ENCODE data around the gene CACNB3.

Gene CACNB3

GRCh38 chr12:48827513-48828096 is 9.3 kb downstream of the CACNB3 start:
- Histone ChIP-seq H3K4me1 (ENCODE audit: control insufficient read depth in 1 of 2, insufficient read depth in 1 of 2, low read depth in 1 of 2, low read length in 1 of 2) (no peaks in the 10 kb centered on the region), H3K36me3 (peaks cover 57% of the 10 kb centered on the region), H3K27ac (no peak overlapping the region), H3K4me3 (ENCODE audit: low read depth in 1 of 2, low read length in 1 of 2) (no peak overlapping the region), H3K9me3 (no peaks in the 10 kb centered on the region), H3K27me3 (peaks cover 10% of the 10 kb centered on the region)
- no peak for TF ChIP-seq CTCF (IDR thresholded peaks at IDR 0.05)

- Histone ChIP-seq H3K9me3 (no peaks in the 10 kb centered on the region), H3K36me3 (peaks cover 63% of the 10 kb centered on the region), H3K27ac (no peak overlapping the region), H3K4me1 (ENCODE audit: control insufficient read depth in 1 of 2, insufficient read depth in 1 of 2, low read depth in 1 of 2, low read length in 1 of 2) (no peaks in the 10 kb centered on the region), H3K27me3 (peaks cover 3% of the 10 kb centered on the region), H3K4me3 (ENCODE audit: low read depth in 1 of 2, low read length in 1 of 2) (no peak overlapping the region)
- TF ChIP-seq CTCF (IDR thresholded peaks at IDR 0.05): no peak
Observed at GRCh38 chr12:48828293-48828692, 10.0 kb downstream of the CACNB3 start.

GRCh38 chr12:48828841-48829575 is 10.7 kb downstream of the CACNB3 start:
- Histone ChIP-seq H3K9me3 (no peaks in the 10 kb centered on the region), H3K4me3 (ENCODE audit: low read depth in 1 of 2, low read length in 1 of 2) (no peak overlapping the region), H3K27ac (no peak overlapping the region), H3K27me3 (no peaks in the 10 kb centered on the region), H3K4me1 (ENCODE audit: control insufficient read depth in 1 of 2, insufficient read depth in 1 of 2, low read depth in 1 of 2, low read length in 1 of 2) (no peaks in the 10 kb centered on the region), H3K36me3 (peaks cover 71% of the 10 kb centered on the region)
- no peak for TF ChIP-seq CTCF (IDR thresholded peaks at IDR 0.05)

GRCh38 chr12:48831257-48831656 is 13.0 kb downstream of the CACNB3 start:
- Histone ChIP-seq H3K4me3 (ENCODE audit: low read depth in 1 of 2, low read length in 1 of 2) (no peak overlapping the region), H3K9me3 (no peaks in the 10 kb centered on the region), H3K36me3 (peaks cover 93% of the 10 kb centered on the region), H3K27me3 (no peaks in the 10 kb centered on the region), H3K27ac (no peak overlapping the region), H3K4me1 (ENCODE audit: control insufficient read depth in 1 of 2, insufficient read depth in 1 of 2, low read depth in 1 of 2, low read length in 1 of 2) (no peaks in the 10 kb centered on the region)
- no peak for TF ChIP-seq CTCF (IDR thresholded peaks at IDR 0.05)

GRCh38 chr12:48832321-48833060 is 14.2 kb downstream of the CACNB3 start:
- no peaks in the 10 kb centered on the region for H3K4me1 ChIP-seq (ENCODE audit: control insufficient read depth in 1 of 2, insufficient read depth in 1 of 2, low read depth in 1 of 2, low read length in 1 of 2)
- no peaks in the 10 kb centered on the region for H3K9me3 ChIP-seq
- no peak overlapping the region for H3K27ac ChIP-seq
- TF ChIP-seq CTCF (IDR thresholded peaks at IDR 0.05): no peak
- peaks cover 100% of the 10 kb centered on the region for H3K36me3 ChIP-seq
- H3K27me3 ChIP-seq: no peaks in the 10 kb centered on the region
- no peak overlapping the region for H3K4me3 ChIP-seq (ENCODE audit: low read depth in 1 of 2, low read length in 1 of 2)

Measured in neutrophil (primary cell).